ENCODE measurements around the gene IFITM5. TPM values are rescaled to one million over a fixed set of nuclear protein-coding genes. Genes with fewer than 3 reads are reported as not detected.
A peak's percentile ranks its signal among the peaks of the same experiment; 100 is the strongest.

IFITM5 gene
- total RNA-seq, 1 experiment from 2014 or later = not detected

DNA sequence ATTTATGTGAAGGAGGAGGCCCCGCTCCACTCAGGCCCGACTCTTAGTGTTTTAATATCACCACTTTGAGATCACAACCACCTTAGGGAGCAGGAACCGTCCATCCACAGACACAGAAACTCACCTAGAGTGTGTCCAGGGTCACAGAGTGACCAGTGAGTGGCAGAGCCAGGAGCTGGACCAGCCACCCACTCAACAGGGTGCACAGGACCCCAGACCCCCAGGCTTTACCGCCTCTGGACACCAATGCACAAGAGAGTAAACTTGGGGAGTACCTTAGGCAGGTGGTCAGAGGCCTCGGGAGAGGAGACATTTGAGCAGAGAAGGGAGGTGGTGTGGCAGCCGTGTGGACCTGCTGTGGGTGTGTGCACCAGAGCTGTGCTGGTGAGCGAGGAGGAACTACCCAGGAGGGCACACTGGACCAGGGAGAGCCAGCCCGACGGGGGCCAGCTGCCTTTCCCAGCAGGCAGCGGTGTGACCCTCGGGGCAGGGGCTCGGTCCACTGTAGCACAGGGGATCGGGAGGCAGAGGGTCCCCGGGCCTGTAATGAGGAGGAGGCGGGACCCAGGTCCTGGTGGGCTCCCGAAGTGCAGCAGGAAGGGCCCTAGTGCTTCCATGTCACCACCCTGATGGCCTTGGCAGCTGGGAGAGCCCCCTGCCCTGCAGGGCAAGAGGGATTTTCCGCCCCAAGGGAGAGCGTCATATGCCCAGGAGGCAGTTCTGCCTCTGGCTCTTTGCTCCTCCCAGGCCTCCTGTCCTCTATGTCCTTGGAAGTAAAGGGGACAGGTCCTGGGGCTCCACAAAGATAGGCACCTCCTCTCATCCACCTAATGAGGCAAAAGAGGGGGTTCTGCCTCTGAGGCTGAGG lies 28.6 kb downstream of the IFITM5 start:
- H3K9me3 ChIP-seq (ENCODE audit: control insufficient read depth, insufficient read depth, low read depth, low read length) = peaks cover 3% of the 10 kb centered on the region; the same call in 1 of the 2 replicates
- DNase-seq (ENCODE audit: low read depth, low spot score) (no peak), ATAC-seq (no peak)
- in situ Hi-C loops (cut with HindIII; ENCODE audit: low pct_unique_long_range_greater_than_20kb, low sequenced_read_pairs) = no loop called here
- TF ChIP-seq TCF7L2 (IDR thresholded peaks at IDR 0.05; ENCODE audit: low read depth, low read length) (no peak), SIN3A (IDR thresholded peaks at IDR 0.05; ENCODE audit: borderline replicate concordance, insufficient read depth, low read depth, low read length) (no peak), POLR2AphosphoS5 (IDR thresholded peaks at IDR 0.05; ENCODE audit: low read depth, low read length) (no peak)
- TF ChIP-seq, protein P1, sequence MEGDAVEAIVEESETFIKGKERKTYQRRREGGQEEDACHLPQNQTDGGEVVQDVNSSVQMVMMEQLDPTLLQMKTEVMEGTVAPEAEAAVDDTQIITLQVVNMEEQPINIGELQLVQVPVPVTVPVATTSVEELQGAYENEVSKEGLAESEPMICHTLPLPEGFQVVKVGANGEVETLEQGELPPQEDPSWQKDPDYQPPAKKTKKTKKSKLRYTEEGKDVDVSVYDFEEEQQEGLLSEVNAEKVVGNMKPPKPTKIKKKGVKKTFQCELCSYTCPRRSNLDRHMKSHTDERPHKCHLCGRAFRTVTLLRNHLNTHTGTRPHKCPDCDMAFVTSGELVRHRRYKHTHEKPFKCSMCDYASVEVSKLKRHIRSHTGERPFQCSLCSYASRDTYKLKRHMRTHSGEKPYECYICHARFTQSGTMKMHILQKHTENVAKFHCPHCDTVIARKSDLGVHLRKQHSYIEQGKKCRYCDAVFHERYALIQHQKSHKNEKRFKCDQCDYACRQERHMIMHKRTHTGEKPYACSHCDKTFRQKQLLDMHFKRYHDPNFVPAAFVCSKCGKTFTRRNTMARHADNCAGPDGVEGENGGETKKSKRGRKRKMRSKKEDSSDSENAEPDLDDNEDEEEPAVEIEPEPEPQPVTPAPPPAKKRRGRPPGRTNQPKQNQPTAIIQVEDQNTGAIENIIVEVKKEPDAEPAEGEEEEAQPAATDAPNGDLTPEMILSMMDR (IDR thresholded peaks at IDR 0.05) = no peak
- TF ChIP-seq, protein P2, sequence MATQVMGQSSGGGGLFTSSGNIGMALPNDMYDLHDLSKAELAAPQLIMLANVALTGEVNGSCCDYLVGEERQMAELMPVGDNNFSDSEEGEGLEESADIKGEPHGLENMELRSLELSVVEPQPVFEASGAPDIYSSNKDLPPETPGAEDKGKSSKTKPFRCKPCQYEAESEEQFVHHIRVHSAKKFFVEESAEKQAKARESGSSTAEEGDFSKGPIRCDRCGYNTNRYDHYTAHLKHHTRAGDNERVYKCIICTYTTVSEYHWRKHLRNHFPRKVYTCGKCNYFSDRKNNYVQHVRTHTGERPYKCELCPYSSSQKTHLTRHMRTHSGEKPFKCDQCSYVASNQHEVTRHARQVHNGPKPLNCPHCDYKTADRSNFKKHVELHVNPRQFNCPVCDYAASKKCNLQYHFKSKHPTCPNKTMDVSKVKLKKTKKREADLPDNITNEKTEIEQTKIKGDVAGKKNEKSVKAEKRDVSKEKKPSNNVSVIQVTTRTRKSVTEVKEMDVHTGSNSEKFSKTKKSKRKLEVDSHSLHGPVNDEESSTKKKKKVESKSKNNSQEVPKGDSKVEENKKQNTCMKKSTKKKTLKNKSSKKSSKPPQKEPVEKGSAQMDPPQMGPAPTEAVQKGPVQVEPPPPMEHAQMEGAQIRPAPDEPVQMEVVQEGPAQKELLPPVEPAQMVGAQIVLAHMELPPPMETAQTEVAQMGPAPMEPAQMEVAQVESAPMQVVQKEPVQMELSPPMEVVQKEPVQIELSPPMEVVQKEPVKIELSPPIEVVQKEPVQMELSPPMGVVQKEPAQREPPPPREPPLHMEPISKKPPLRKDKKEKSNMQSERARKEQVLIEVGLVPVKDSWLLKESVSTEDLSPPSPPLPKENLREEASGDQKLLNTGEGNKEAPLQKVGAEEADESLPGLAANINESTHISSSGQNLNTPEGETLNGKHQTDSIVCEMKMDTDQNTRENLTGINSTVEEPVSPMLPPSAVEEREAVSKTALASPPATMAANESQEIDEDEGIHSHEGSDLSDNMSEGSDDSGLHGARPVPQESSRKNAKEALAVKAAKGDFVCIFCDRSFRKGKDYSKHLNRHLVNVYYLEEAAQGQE (IDR thresholded peaks at IDR 0.05; ENCODE audit: insufficient read depth in 1 of 2, low read depth in 2 of 2, low read length in 1 of 2) = no peak
- H3K4me1 ChIP-seq (ENCODE audit: control insufficient read depth, insufficient read depth, low read length) = peaks cover 14% of the 10 kb centered on the region
- no peaks in the 10 kb centered on the region for H3K27me3 ChIP-seq (ENCODE audit: control insufficient read depth, insufficient read depth, low read length)
- H3K36me3 ChIP-seq (ENCODE audit: control insufficient read depth, insufficient read depth, low read length) = no peaks in the 10 kb centered on the region
- no peak overlapping the region for H3K27ac ChIP-seq (ENCODE audit: low read length)
- intact Hi-C loops (cut with micrococcal nuclease; ENCODE audit: unreplicated experiment) = no loop called here
- ChIA-PET POLR2A (no interaction called here), CTCF (interaction anchor here (0.6 to 1.3 kb wide), 2 partner anchors 20 to 136 kb away, joined by 3 to 4 read pairs; no protein-coding TSS in a partner anchor)
- no peak overlapping the region for H3K4me3 ChIP-seq (ENCODE audit: low read depth in 2 of 2, low read length in 2 of 2)
- BruUV-seq (replicated peaks) = no TSS peak

DNA sequence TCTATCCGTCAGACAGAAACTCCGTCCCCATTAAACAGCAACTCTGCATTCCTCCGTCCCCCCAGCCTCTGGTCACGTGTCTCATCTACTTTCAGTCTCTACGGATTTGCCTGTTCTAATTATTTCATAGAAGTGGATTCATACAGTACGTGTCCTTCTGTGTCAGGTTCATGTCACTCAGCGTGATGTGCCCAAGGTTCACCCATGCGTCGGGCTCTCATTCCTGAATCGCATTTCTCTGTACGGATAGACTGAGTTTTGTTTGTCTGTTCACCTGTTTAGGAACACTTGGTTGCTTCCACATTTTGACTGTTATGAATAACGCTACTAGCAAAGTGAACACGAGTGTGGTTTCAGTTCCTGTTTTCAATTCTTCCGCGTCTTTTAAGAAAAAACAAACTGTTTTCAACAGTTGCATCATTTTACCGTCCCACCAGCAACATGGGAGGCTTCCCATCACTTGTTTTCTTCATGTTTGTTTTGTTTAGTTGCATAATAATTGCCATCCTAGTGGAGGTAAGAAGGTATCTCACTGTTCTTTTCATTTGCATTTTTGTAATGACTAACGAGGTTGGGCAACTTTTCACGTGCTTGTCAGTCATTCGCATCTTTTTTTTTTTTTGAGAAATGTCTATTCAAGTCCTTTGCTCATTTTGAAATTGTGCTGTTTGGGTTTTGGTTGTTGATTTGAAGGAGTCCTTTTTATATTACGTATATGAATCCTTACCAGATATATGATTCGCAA lies 30.0 kb downstream of the IFITM5 start:
- TF ChIP-seq POLR2AphosphoS5 (IDR thresholded peaks at IDR 0.05; ENCODE audit: low read depth, low read length) = peak; percentile 7; the same call in 1 of the 2 replicates
- TF ChIP-seq, protein P2 (IDR thresholded peaks at IDR 0.05; ENCODE audit: insufficient read depth in 1 of 2, low read depth in 2 of 2, low read length in 1 of 2) = no peak
- TF ChIP-seq, protein P1 (IDR thresholded peaks at IDR 0.05) = no peak
- TF ChIP-seq TCF7L2 (IDR thresholded peaks at IDR 0.05; ENCODE audit: low read depth, low read length) = peak; percentile 12; the same call in 1 of the 2 replicates
- TF ChIP-seq SIN3A (IDR thresholded peaks at IDR 0.05; ENCODE audit: borderline replicate concordance, insufficient read depth, low read depth, low read length) = 0 out of 2 replicates have a peak, but pooled peaks have one; percentile 5
- intact Hi-C loops (cut with micrococcal nuclease; ENCODE audit: unreplicated experiment) = no loop called here
- ChIA-PET POLR2A (interaction anchor here (0.7 kb wide), 1 partner anchor 90 kb away, joined by 3 read pairs; no protein-coding TSS in a partner anchor), CTCF (interaction anchor here (0.9 to 1.4 kb wide), 2 partner anchors 32 to 178 kb away, joined by 3 read pairs; no protein-coding TSS in a partner anchor)
- Histone ChIP-seq H3K4me3 (ENCODE audit: low read depth in 2 of 2, low read length in 2 of 2) (peak overlapping the region; percentile 35 to 46), H3K9me3 (ENCODE audit: control insufficient read depth, insufficient read depth, low read depth, low read length) (peaks cover 3% of the 10 kb centered on the region; the same call in 1 of the 2 replicates), H3K27ac (ENCODE audit: low read length) (peak overlapping the region; percentile 77; the same call in 1 of the 2 replicates), H3K36me3 (ENCODE audit: control insufficient read depth, insufficient read depth, low read length) (no peaks in the 10 kb centered on the region), H3K27me3 (ENCODE audit: control insufficient read depth, insufficient read depth, low read length) (no peaks in the 10 kb centered on the region), H3K4me1 (ENCODE audit: control insufficient read depth, insufficient read depth, low read length) (peaks cover 14% of the 10 kb centered on the region)
- DNase-seq (ENCODE audit: low read depth, low spot score) (peak; percentile 68), ATAC-seq (peak; percentile 51)
- no TSS peak for BruUV-seq (replicated peaks)
- in situ Hi-C loops (cut with HindIII; ENCODE audit: low pct_unique_long_range_greater_than_20kb, low sequenced_read_pairs) = no loop called here
